ENCODE data around the gene ZNF440. TPM values are rescaled to one million over a fixed set of nuclear protein-coding genes. Genes with fewer than 3 reads are reported as not detected.
"Not testable (repeated sequence)": the region's sequence is repeated elsewhere in the genome, so short reads cannot be mapped to it uniquely, and the experiment has no call there.

Gene ZNF440
- total RNA-seq, 1 donor from 2014 or later, result 9.2 TPM

DNA sequence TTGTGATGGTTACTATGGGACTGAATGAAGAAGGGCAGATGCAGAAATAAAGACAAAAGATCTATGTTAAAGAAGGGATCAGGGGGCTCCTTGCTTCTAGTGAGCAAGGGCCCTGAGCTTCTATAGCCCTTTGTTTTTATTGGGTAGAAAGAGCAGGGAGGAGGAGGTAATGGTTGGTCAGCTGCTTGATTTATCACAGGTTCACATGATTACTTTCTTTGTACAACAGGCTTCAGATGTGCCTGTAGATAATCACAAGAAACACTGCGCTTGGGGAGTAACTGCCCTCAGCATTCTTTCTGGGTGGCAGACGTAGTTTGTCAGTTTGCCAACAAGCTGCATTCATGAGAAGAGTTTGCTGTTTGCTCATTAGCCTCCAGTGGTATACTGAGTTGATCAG lies 29.6 kb downstream of the ZNF440 start:
- H3K27me3 Mint-ChIP-seq (ENCODE audit: insufficient read depth), result no peaks in the 10 kb centered on the region
- H3K27ac Mint-ChIP-seq, result no peak overlapping the region
- peaks cover 7% of the 10 kb centered on the region for H3K36me3 Mint-ChIP-seq (ENCODE audit: low read depth)
- H3K4me3 Mint-ChIP-seq, result no peak overlapping the region
- H3K4me1 Mint-ChIP-seq (ENCODE audit: low read depth), result peaks cover 6% of the 10 kb centered on the region
- peaks cover 53% of the 10 kb centered on the region for H3K9me3 Mint-ChIP-seq
- DNase-seq (ENCODE audit: low spot score), result no peak
- intact Hi-C loops (cut with micrococcal nuclease), result no loop called here

DNA sequence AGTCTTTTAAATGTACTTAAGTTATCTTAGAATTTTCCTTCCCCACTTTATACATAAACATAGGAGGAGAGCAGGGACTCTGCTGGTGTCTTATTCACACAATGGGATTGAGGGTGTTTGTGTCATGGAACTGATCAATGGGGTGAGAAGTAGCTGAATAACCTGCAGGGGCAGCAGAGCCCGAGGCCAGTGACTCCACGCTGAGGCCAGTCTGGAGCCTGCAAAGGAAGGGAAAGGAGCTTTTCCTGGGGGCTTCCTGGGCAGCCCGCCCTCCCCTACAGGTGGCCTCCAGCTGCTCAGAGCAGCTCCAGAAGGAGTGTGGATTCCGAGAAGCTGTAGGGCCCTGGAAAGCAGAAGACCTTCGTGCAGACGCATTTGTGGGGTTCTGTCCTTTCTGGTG lies 33.5 kb downstream of the ZNF440 start:
- intact Hi-C loops (cut with micrococcal nuclease), result loop anchor here (1.0 kb wide), 1 partner anchor 33 kb away; the partner anchor contains the start of gene ZNF440
- H3K4me3 Mint-ChIP-seq, result peak overlapping the region; percentile 75
- not testable (repeated sequence) for H3K27me3 Mint-ChIP-seq (ENCODE audit: insufficient read depth)

DNA sequence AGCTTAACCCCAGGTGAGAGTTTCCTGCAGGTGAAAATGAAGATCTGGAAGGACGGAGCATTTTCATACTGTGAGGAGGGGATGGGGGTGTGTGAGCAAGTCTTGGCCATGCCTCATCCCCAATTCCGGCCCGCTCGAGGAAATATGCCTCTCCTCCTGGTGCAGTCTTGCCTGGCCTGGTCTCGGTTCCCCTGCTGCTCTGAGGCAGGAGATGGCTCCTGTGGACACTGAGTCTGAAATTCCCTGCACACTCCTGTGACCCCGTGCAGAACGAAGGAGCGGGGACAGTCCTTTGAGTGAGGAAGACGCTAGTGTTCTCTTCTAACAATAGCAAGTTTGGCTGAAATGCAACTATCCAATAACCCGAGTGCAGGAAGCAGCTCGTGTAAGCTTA lies 34.1 kb downstream of the ZNF440 start:
- Mint-ChIP-seq H3K9me3 (peaks cover 45% of the 10 kb centered on the region), H3K36me3 (ENCODE audit: low read depth) (peaks cover 18% of the 10 kb centered on the region), H3K4me3 (peak overlapping the region; percentile 75), H3K27ac (peak overlapping the region; percentile 73), H3K4me1 (ENCODE audit: low read depth) (peaks cover 15% of the 10 kb centered on the region), H3K27me3 (ENCODE audit: insufficient read depth) (no peaks in the 10 kb centered on the region)
- intact Hi-C loops (cut with micrococcal nuclease), result loop anchor here (1.0 kb wide), 1 partner anchor 34 kb away; the partner anchor contains the start of gene ZNF440
- DNase-seq (ENCODE audit: low spot score), result no peak

More for the DNA sequence above, 33.5 kb downstream of the ZNF440 start:
- not testable (repeated sequence) for H3K27ac Mint-ChIP-seq; DNase-seq (ENCODE audit: low spot score)
- peaks cover 46% of the 10 kb centered on the region for H3K9me3 Mint-ChIP-seq
- peaks cover 15% of the 10 kb centered on the region for H3K4me1 Mint-ChIP-seq (ENCODE audit: low read depth)
- H3K36me3 Mint-ChIP-seq (ENCODE audit: low read depth), result peaks cover 15% of the 10 kb centered on the region

DNA sequence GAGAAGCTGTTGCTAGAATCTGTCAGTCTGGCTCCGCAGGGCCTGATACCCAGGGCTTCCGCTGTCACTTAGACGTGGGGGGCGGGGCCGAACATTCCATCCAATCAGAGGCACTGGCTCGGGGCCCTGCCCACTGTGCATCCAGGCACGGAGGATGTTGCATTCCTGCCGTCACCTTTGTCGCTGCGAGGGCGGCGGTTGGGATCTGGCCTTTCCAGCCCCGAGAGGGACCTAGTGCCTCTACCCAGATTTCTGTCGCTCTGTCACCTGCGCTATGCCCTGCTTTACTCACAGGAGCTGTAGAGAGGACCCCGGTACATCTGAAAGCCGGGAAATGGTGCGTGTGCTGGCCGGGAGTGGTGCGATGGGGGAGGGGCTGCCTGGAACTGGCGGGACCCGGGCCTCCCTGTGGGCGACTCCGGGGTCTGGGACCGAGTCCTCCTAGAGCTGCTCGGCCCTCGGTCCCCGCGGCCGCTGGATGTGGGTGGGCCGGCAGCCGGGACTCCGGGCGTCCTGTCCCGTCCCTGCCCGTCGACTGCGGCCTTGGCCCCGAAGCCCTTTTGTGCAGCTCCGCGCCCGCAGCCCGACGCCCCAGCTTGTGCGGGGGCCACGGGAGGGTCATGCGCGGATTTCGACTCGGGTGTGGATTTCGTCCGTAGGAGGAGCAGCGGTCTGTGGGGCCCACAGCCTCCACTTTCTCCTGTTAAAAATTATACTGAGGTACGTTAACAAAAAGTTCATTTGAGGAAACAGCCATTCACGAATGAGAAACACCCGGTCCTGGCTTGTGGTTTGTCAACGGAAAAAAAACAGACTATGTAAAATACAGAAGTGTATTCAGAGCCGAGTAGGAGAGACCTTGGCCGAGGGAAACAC lies 34.8 kb downstream of the ZNF440 start, which contains the start of gene ZNF439:
ZNF439 (plus strand) TSS at position 133 of the 876 bp plus-strand sequence; CDS start at position 275, 142 bp downstream.
- H3K36me3 Mint-ChIP-seq (ENCODE audit: low read depth), result peaks cover 18% of the 10 kb centered on the region
- no peaks in the 10 kb centered on the region for H3K27me3 Mint-ChIP-seq (ENCODE audit: insufficient read depth)
- H3K4me3 Mint-ChIP-seq, result peak within 1 kb of the TSS; percentile 75
- peak; percentile 76 for DNase-seq (ENCODE audit: low spot score)
- peaks cover 45% of the 10 kb centered on the region for H3K9me3 Mint-ChIP-seq
- H3K27ac Mint-ChIP-seq, result peak within 1 kb of the TSS; percentile 73
- peaks cover 15% of the 10 kb centered on the region for H3K4me1 Mint-ChIP-seq (ENCODE audit: low read depth)
- intact Hi-C loops (cut with micrococcal nuclease), result loop anchor here (1.0 kb wide), 1 partner anchor 35 kb away; the partner anchor contains the start of gene ZNF440

DNA sequence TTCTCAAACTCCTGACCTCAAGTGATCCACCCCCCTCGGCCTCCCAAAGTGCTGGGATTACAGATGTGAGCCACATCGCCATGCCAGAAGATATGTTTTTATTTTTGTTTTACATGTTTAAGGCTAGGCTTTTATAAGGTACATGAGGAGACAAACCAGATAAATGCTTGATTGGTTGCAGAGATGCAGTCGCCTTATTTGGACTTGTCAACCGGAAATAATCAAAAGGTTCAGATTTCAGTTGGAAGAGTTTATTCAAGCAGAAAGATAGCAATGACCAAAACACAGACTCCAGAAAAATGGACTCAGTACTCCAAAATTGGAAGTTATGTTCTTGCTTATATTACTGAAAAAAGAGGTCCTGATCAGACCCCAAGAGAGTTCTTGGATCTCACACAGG lies 36.2 kb downstream of the ZNF440 start:
- H3K27ac Mint-ChIP-seq; H3K4me3 Mint-ChIP-seq; intact Hi-C loops (cut with micrococcal nuclease); DNase-seq (ENCODE audit: low spot score); H3K27me3 Mint-ChIP-seq (ENCODE audit: insufficient read depth): not testable (repeated sequence)
- Mint-ChIP-seq H3K4me1 (ENCODE audit: low read depth) (peaks cover 15% of the 10 kb centered on the region), H3K36me3 (ENCODE audit: low read depth) (peaks cover 23% of the 10 kb centered on the region), H3K9me3 (peaks cover 48% of the 10 kb centered on the region)

DNA sequence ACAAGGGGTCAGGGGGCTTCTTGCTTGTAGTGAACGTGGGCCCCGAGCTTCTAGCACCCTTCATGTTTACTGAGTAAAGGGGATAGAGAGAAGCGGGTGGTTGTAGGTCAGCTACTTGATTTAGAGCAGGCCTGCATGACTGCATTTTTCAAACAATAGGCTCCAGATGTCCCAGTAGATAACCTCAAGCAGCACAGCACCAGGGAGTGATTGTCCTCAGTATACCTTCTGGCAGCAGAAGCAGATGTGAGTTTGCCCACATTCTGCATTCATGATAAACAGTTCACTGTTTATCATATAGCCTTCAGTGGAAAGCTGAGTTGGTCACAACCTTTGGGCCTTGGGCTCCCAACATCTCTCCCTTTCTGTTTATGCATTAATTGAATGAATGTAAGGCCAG lies 39.3 kb downstream of the ZNF440 start:
- peaks cover 64% of the 10 kb centered on the region for H3K9me3 Mint-ChIP-seq
- H3K4me3 Mint-ChIP-seq, result no peak overlapping the region
- intact Hi-C loops (cut with micrococcal nuclease), result no loop called here
- H3K27me3 Mint-ChIP-seq (ENCODE audit: insufficient read depth), result no peaks in the 10 kb centered on the region
- no peak for DNase-seq (ENCODE audit: low spot score)
- H3K36me3 Mint-ChIP-seq (ENCODE audit: low read depth), result peaks cover 25% of the 10 kb centered on the region
- peaks cover 12% of the 10 kb centered on the region for H3K4me1 Mint-ChIP-seq (ENCODE audit: low read depth)
- no peak overlapping the region for H3K27ac Mint-ChIP-seq

DNA sequence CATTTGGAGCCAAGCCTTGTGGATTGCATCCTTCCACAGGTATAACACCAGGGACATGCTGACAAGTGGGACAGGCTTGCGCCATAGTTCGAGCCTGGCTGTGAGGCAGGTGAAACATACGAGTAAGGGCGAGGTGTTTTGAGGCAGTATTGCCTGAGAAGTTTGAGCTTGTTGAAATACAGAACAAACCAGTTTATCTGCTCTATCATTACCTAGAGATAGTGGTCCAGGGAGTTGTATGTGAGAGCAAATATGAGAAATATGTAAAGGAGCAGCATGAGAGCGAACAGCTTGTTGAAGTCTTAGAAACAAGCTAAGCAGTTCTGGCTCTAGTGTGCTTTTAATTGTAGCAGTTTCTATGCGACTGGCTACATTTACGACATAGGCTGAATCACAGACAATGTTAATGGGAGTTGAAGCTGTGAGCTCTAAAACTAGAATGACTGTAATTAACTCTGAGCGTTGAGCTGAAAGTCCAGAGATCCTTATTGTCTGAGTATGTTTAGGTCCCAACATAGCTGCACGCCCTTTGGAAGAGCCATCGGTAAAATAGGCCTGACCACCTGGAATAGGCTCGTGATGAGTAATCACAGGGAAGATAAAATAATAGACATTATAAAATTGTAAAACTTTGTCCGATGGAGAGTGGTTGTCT lies 42.6 kb downstream of the ZNF440 start:
- no peak for DNase-seq (ENCODE audit: low spot score)
- no peak overlapping the region for H3K27ac Mint-ChIP-seq
- no peaks in the 10 kb centered on the region for H3K4me1 Mint-ChIP-seq (ENCODE audit: low read depth)
- no peaks in the 10 kb centered on the region for H3K27me3 Mint-ChIP-seq (ENCODE audit: insufficient read depth)
- H3K4me3 Mint-ChIP-seq, result no peak overlapping the region
- peaks cover 72% of the 10 kb centered on the region for H3K9me3 Mint-ChIP-seq
- peaks cover 15% of the 10 kb centered on the region for H3K36me3 Mint-ChIP-seq (ENCODE audit: low read depth)
- intact Hi-C loops (cut with micrococcal nuclease), result no loop called here

DNA sequence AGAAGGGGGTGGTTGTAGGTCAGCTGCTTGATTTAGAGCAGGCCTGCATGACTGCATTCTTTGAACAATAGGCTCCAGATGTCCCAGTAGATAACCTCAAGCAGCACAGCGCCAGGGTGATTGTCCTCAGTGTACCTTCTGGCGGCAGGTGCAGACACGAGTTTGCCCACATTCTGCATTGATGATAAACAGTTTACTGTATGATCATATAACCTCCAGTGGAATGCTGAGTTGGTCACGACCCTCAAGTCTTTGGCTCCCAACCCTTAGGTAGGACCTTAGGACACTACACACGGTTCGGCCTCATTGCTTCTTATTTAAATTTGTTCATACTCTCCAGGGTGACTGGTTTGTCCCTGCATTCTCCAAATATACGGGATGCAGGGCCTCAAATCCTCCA lies 46.6 kb downstream of the ZNF440 start:
- Mint-ChIP-seq H3K9me3 (peaks cover 84% of the 10 kb centered on the region), H3K36me3 (ENCODE audit: low read depth) (peaks cover 9% of the 10 kb centered on the region), H3K27me3 (ENCODE audit: insufficient read depth) (no peaks in the 10 kb centered on the region)

DNA sequence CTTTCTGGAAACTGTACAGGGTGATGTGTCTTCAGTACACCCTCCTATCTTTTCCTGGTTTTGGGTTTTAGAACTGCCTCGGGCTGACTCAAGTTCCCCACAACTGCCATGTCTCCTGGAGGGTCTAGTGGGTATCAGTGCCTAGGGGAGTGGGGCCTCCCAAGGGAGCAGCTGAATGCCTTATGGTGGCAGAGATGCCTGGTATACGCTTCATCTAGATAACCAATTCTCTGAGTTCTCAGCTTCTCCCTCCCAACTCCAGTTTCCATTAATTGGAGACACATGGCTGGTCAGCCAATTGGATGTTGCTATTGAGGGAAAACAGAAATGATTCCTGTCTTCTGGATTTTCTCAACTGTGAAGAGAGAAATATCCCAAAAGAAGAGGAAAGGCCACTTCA lies 47.2 kb downstream of the ZNF440 start:
- no peaks in the 10 kb centered on the region for H3K27me3 Mint-ChIP-seq (ENCODE audit: insufficient read depth)
- no peaks in the 10 kb centered on the region for H3K4me1 Mint-ChIP-seq (ENCODE audit: low read depth)
- peaks cover 11% of the 10 kb centered on the region for H3K36me3 Mint-ChIP-seq (ENCODE audit: low read depth)
- intact Hi-C loops (cut with micrococcal nuclease), result no loop called here
- H3K4me3 Mint-ChIP-seq, result no peak overlapping the region
- peaks cover 83% of the 10 kb centered on the region for H3K9me3 Mint-ChIP-seq
- no peak for DNase-seq (ENCODE audit: low spot score)
- no peak overlapping the region for H3K27ac Mint-ChIP-seq

More for the DNA sequence above, 46.6 kb downstream of the ZNF440 start:
- intact Hi-C loops (cut with micrococcal nuclease), result no loop called here
- Mint-ChIP-seq H3K4me3 (no peak overlapping the region), H3K4me1 (ENCODE audit: low read depth) (no peaks in the 10 kb centered on the region), H3K27ac (no peak overlapping the region)
- no peak for DNase-seq (ENCODE audit: low spot score)

DNA sequence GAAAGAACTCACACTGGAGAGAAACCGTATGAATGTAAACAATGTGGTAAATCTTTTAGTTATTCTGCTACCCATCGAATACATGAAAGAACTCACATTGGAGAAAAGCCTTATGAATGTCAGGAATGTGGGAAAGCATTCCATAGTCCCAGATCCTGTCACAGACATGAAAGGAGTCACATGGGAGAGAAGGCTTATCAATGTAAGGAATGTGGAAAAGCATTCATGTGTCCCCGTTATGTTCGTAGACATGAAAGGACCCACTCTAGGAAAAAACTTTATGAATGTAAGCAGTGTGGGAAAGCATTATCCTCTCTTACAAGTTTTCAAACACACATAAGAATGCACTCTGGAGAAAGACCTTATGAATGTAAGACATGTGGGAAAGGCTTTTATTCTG lies 53.7 kb downstream of the ZNF440 start:
- H3K4me3 Mint-ChIP-seq; intact Hi-C loops (cut with micrococcal nuclease); H3K4me1 Mint-ChIP-seq (ENCODE audit: low read depth); H3K27ac Mint-ChIP-seq; H3K27me3 Mint-ChIP-seq (ENCODE audit: insufficient read depth); DNase-seq (ENCODE audit: low spot score): not testable (repeated sequence)
- peaks cover 28% of the 10 kb centered on the region for H3K36me3 Mint-ChIP-seq (ENCODE audit: low read depth)
- H3K9me3 Mint-ChIP-seq, result peaks cover 78% of the 10 kb centered on the region

DNA sequence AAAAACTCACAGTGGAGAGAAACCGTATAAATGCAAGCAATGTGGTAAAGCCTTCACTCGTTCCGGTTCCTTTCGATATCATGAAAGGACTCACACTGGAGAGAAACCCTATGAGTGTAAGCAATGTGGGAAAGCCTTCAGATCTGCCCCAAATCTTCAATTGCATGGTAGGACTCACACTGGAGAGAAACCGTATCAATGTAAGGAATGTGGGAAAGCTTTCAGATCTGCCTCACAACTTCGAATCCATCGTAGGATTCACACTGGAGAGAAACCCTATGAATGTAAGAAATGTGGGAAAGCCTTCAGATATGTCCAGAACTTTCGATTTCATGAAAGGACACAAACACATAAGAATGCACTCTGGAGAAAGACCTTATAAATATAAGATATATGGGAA lies 54.1 kb downstream of the ZNF440 start:
- H3K9me3 Mint-ChIP-seq, result peaks cover 79% of the 10 kb centered on the region
- H3K27ac Mint-ChIP-seq, result no peak overlapping the region
- no peak overlapping the region for H3K4me3 Mint-ChIP-seq
- H3K4me1 Mint-ChIP-seq (ENCODE audit: low read depth), result no peaks in the 10 kb centered on the region
- H3K27me3 Mint-ChIP-seq (ENCODE audit: insufficient read depth), result no peaks in the 10 kb centered on the region
- intact Hi-C loops (cut with micrococcal nuclease), result no loop called here
- DNase-seq (ENCODE audit: low spot score), result no peak
- peaks cover 28% of the 10 kb centered on the region for H3K36me3 Mint-ChIP-seq (ENCODE audit: low read depth)

DNA sequence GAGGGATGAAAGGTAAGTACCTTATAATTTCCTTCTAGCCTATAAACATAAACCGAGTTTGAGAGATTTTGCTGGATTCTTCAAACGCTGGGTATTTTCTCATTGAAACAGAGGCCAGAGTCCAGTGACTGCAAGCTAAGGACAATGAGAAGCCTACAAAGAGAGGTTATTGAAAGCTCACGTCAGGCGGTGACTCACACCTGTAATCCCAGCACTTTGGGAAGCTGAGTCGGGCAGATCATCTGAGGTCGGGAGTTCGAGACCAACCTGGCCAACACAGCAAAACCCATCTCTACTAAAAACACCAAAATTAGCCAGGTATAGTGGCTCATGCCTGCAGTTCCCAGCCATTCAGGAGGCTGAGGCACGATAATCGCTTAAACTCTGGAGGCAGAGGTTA lies 58.6 kb downstream of the ZNF440 start:
- Mint-ChIP-seq H3K4me3 (no peak overlapping the region), H3K27ac (no peak overlapping the region), H3K4me1 (ENCODE audit: low read depth) (no peaks in the 10 kb centered on the region), H3K36me3 (ENCODE audit: low read depth) (peaks cover 14% of the 10 kb centered on the region), H3K27me3 (ENCODE audit: insufficient read depth) (no peaks in the 10 kb centered on the region), H3K9me3 (peaks cover 58% of the 10 kb centered on the region)
- DNase-seq (ENCODE audit: low spot score), result no peak
- intact Hi-C loops (cut with micrococcal nuclease), result no loop called here

DNA sequence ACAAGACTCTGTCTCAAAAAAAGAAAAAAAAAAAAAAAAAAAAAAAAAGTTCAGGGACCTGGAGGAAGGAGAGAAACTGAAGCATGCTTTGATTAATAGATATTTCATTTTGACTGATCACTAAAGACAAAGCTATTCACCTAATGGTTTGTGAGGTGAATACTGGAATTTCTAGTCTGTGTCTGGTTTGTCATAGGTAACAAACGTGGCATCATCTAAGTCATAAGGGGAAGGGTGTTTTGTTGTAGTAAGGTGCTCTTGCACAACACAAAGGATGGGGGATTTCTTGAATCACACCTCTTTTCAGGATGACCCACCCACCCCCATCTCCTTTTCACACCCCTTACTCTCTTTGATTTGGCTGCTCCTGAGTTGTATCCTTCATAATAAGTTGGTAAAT lies 59.7 kb downstream of the ZNF440 start:
- no peak overlapping the region for H3K4me3 Mint-ChIP-seq
- H3K4me1 Mint-ChIP-seq (ENCODE audit: low read depth), result no peaks in the 10 kb centered on the region
- intact Hi-C loops (cut with micrococcal nuclease), result no loop called here
- H3K27me3 Mint-ChIP-seq (ENCODE audit: insufficient read depth), result no peaks in the 10 kb centered on the region
- no peak overlapping the region for H3K27ac Mint-ChIP-seq
- peaks cover 47% of the 10 kb centered on the region for H3K9me3 Mint-ChIP-seq
- peaks cover 4% of the 10 kb centered on the region for H3K36me3 Mint-ChIP-seq (ENCODE audit: low read depth)
- DNase-seq (ENCODE audit: low spot score), result no peak

Measured in activated T-helper 1 cell treated with anti-CD3 and anti-CD28 coated beads, Interleukin-12 subunit alpha, Interleukin-12 subunit beta, Interleukin-2, Interleukin-4 antibody, amounts not matched to agents 30 ng/mL and 10 ng/mL and 1 ng/mL, durations not matched to agents 14 hours and 24 hours and 36 hours (primary cell).